Spleen (tissue), 11 donors: ENCODE results near the gene SHF. TPM values are rescaled to one million over a fixed set of nuclear protein-coding genes. Genes with fewer than 3 reads are reported as not detected.

Experiments
- DNase-seq: peaks from one replicate; pipeline ENCODE4 v3.0.0-alpha.2; 2020
- H3K27ac ChIP-seq, 8 donors: fragments of 200-600 bp; sonication (generic) in 7 of 8; 1 replicate in 4 of 8; 2 replicates in 4 of 8; pipeline versions ENCODE4 v1.5.0 to v1.8.0; 2016 to 2021; ENCODE audit warnings: inconsistent platforms in 4 of 8, mild to moderate bottlenecking in 4 of 8, moderate library complexity in 1 of 8
- H3K27me3 ChIP-seq, 7 donors: fragments of 200-600 bp; sonication (generic) in 6 of 7; replicated peaks in 1 of 7; 1 replicate in 4 of 7; 2 replicates in 3 of 7; pipeline versions ENCODE4 v1.5.0 to v1.8.0; 2016 to 2021; ENCODE audit warnings: inconsistent platforms in 3 of 7, mild to moderate bottlenecking in 1 of 7
- H3K36me3 ChIP-seq, 6 donors: fragments of 200-600 bp; sonication (generic) in 5 of 6; 1 replicate in 4 of 6; 2 replicates in 2 of 6; pipeline versions ENCODE4 v1.5.0 to v1.8.0; 2016 to 2021; ENCODE audit warnings: inconsistent platforms in 2 of 6
- H3K4me1 ChIP-seq, 6 donors: fragments of 200-600 bp; sonication (generic) in 5 of 6; 1 replicate in 3 of 6; 2 replicates in 3 of 6; pipeline versions ENCODE4 v1.5.0 to v1.8.0; 2016 to 2021; ENCODE audit warnings: inconsistent platforms in 3 of 6
- H3K4me3 ChIP-seq, 8 donors: fragments of 200-600 bp; sonication (generic) in 7 of 8; 1 replicate in 4 of 8; 2 replicates in 4 of 8; pipeline versions ENCODE4 v1.5.0 to v1.8.0; 2016 to 2021; ENCODE audit warnings: inconsistent platforms in 4 of 8, mild to moderate bottlenecking in 4 of 8, moderate library complexity in 2 of 8
- H3K9me3 ChIP-seq, 8 donors: fragments of 200-600 bp; sonication (generic) in 7 of 8; 1 replicate in 4 of 8; 2 replicates in 4 of 8; pipeline versions ENCODE4 v1.5.0 to v1.8.0; 2016 to 2021; ENCODE audit warnings: inconsistent platforms in 4 of 8
- POLR2A ChIP-seq, 3 donors: fragments of 450-650 bp; IDR thresholded peaks; one replicate each; pipeline ENCODE4 v1.5.1; 2017; ENCODE audit warnings: antibody characterized with exemption in 3 of 3, mild to moderate bottlenecking in 1 of 3
- POLR2AphosphoS5 ChIP-seq, 3 donors: sonication (generic); formaldehyde crosslinking; IDR thresholded peaks; one replicate each; pipeline ENCODE4 v1.5.1; 2017; ENCODE audit warnings: antibody characterized with exemption in 3 of 3
- WGBS, 5 donors: extraction: QIAGEN DNeasy Blood & Tissue Kit in 3 of 5; methylation state at CpG; one replicate each; pipeline versions ENCODE4 v1.1.5 to v1.1.7; 2013 to 2018; 5-methylcytosine and 5-hydroxymethylcytosine counted together
- intact Hi-C: fragments of 100-400 bp; cut with DNase I; formaldehyde crosslinking; loops from one replicate; pipeline ENCODE4 v1.15.0; 2023; ENCODE audit warnings: low total_unique reads
- polyA plus RNA-seq, 3 donors: library from polyadenylated mRNA; stranded (reverse); fragments of 200-250 nt; gene quantifications; one replicate each; pipeline ENCODE4 v1.2.1, GENCODE V29; 2013
- total RNA-seq, 7 donors: library from RNA; depleted of rRNA in 3 of 7; stranded (reverse); fragments of >200 nt in 3 of 7; fragmentation: NEBNext Ultra II Directional in 4 of 7; extraction: Animal tissue kit (Norgen Biotek cat#: 25700) in 4 of 7; gene quantifications; one replicate each; pipeline versions ENCODE4 v1.1.0 to v1.2.1, GENCODE V29; 2016 to 2021
- TF ChIP-seq, protein P1 (sequence below), 11 experiments: fragments of 200-600 bp in 7 of 11; fragments of 450-650 bp in 4 of 11; sonication (generic) in 4 of 11; IDR thresholded peaks in 8 of 11; conservative IDR thresholded peaks in 3 of 11; 1 replicate in 7 of 11; 2 replicates in 4 of 11; pipeline versions ENCODE4 v1.4.0 to v1.8.0; 2016 to 2021; ENCODE audit warnings: antibody characterized with exemption in 11 of 11, inconsistent platforms in 4 of 11, mild to moderate bottlenecking in 1 of 11
- donor health status: healthy with polysubstance abuse.
- donor health status: DM: no; HTN: no; CAD: no; lungs with moderate emphysema.
- donor health status: DM: no; HTN: no; CAD: no.
- donor health status: Bipolar disorder and iron deficiency.
- donor health status: healthy.
- donor health status: DM: no; HTN: no; CAD: no.
- donor health status: DM: yes; HTN: yes; CAD: no.

SHF gene
- total and polyA plus RNA-seq, 10 donors, result 1.9 to 8.8 (median 5.7) TPM

DNA sequence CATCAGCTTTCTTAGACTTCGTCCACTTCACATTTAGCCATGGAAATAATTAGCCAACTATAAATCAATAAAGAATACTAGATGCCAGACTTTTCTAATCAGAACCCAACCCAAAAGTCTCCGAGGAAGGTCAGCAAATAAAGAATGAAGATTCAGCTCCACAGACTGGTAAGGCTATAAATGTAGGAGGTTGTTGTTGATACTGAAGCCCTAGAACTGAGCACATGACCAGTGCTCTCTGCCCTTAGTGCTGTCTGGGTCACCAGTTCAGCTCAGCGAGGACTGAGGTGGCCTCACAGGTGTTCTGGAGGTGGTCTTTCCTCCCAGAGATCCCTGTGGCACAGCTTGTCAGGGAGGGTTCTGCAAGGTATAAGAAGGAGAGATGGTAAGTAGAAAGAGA, 43.4 kb upstream of the SHF start:
- H3K4me1 ChIP-seq, result no peaks in the 10 kb centered on the region
- no peak for DNase-seq
- H3K4me3 ChIP-seq, result no peak overlapping the region
- H3K9me3 ChIP-seq, result peaks cover 2 to 38% (median 34%) of the 10 kb centered on the region in 8 donors
- TF ChIP-seq POLR2AphosphoS5 (IDR thresholded peaks at IDR 0.05) (no peak), POLR2A (IDR thresholded peaks at IDR 0.05) (no peak)
- TF ChIP-seq, protein P1, sequence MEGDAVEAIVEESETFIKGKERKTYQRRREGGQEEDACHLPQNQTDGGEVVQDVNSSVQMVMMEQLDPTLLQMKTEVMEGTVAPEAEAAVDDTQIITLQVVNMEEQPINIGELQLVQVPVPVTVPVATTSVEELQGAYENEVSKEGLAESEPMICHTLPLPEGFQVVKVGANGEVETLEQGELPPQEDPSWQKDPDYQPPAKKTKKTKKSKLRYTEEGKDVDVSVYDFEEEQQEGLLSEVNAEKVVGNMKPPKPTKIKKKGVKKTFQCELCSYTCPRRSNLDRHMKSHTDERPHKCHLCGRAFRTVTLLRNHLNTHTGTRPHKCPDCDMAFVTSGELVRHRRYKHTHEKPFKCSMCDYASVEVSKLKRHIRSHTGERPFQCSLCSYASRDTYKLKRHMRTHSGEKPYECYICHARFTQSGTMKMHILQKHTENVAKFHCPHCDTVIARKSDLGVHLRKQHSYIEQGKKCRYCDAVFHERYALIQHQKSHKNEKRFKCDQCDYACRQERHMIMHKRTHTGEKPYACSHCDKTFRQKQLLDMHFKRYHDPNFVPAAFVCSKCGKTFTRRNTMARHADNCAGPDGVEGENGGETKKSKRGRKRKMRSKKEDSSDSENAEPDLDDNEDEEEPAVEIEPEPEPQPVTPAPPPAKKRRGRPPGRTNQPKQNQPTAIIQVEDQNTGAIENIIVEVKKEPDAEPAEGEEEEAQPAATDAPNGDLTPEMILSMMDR (IDR thresholded peaks at IDR 0.05 in 8 of 11, conservative IDR thresholded peaks at IDR 0.05 in 3 of 11), result no peak
- no peaks in the 10 kb centered on the region for H3K36me3 ChIP-seq
- peaks cover 0 to 12% (median 0%) of the 10 kb centered on the region in 7 donors for H3K27me3 ChIP-seq
- no peak overlapping the region for H3K27ac ChIP-seq
- 73 to 87% (median 79%) methylated on average over 3 of the region's 3 CpGs for whole genome bisulfite sequencing, 5 donors
- intact Hi-C loops, result no loop called here

GRCh38 chr15:45230245-45230965, 42.6 kb upstream of the SHF start:
- Histone ChIP-seq H3K36me3 (no peaks in the 10 kb centered on the region), H3K27ac (no peak overlapping the region), H3K4me3 (no peak overlapping the region), H3K27me3 (peaks cover 0 to 12% (median 0%) of the 10 kb centered on the region in 7 donors), H3K4me1 (no peaks in the 10 kb centered on the region), H3K9me3 (peaks cover 2 to 33% (median 27%) of the 10 kb centered on the region in 8 donors)
- DNase-seq, result no peak
- TF ChIP-seq, protein P1 (IDR thresholded peaks at IDR 0.05 in 8 of 11, conservative IDR thresholded peaks at IDR 0.05 in 3 of 11), result no peak
- TF ChIP-seq POLR2AphosphoS5 (IDR thresholded peaks at IDR 0.05), result no peak
- no peak for TF ChIP-seq POLR2A (IDR thresholded peaks at IDR 0.05)
- 0 to 35% (median 0%) methylated on average over 1 of the region's 1 CpG for WGBS, 5 donors
- intact Hi-C loops, result no loop called here

DNA sequence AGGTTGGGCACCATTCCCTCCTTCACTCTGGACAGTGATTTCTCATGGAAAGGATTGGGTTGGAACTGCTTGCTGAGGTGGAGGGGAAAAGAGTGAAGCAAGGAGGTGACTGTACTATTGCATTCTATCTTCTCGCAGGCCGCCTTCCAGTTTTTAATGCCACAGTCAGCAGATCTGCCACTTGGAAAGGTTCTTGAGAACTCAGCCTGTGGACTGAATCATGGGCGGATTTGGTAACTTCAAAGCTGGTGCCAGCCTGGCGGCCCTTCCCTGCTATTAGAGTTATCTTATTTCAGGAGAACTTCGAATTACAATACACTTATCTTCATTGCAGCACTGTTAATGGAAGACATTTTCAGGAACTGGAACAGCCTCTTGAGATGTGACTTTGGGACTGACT, 41.2 kb upstream of the SHF start:
- H3K9me3 ChIP-seq, result peaks cover 0 to 18% (median 12%) of the 10 kb centered on the region in 8 donors
- intact Hi-C loops, result no loop called here
- no peak overlapping the region for H3K4me3 ChIP-seq
- H3K4me1 ChIP-seq, result no peaks in the 10 kb centered on the region
- 75 to 88% (median 78%) methylated on average over 5 of the region's 5 CpGs for WGBS, 5 donors
- no peaks in the 10 kb centered on the region for H3K36me3 ChIP-seq
- no peak overlapping the region for H3K27ac ChIP-seq
- no peak for DNase-seq
- TF ChIP-seq, protein P1 (IDR thresholded peaks at IDR 0.05 in 8 of 11, conservative IDR thresholded peaks at IDR 0.05 in 3 of 11), result no peak
- no peak for TF ChIP-seq POLR2A (IDR thresholded peaks at IDR 0.05)
- no peak for TF ChIP-seq POLR2AphosphoS5 (IDR thresholded peaks at IDR 0.05)
- peaks cover 0 to 16% (median 0%) of the 10 kb centered on the region in 7 donors for H3K27me3 ChIP-seq

GRCh38 chr15:45225506-45226273, 37.9 kb upstream of the SHF start:
- no peaks in the 10 kb centered on the region for H3K36me3 ChIP-seq
- WGBS, 5 donors, result 74 to 88% (median 81%) methylated on average over 10 to 11 of the region's 11 CpGs

More at GRCh38 chr15:45225506-45226273, 37.9 kb upstream of the SHF start:
- H3K27ac ChIP-seq, result no peak overlapping the region
- TF ChIP-seq, protein P1 (IDR thresholded peaks at IDR 0.05 in 8 of 11, conservative IDR thresholded peaks at IDR 0.05 in 3 of 11), result no peak
- TF ChIP-seq POLR2A (IDR thresholded peaks at IDR 0.05) (no peak), POLR2AphosphoS5 (IDR thresholded peaks at IDR 0.05) (no peak)
- intact Hi-C loops, result no loop called here
- no peaks in the 10 kb centered on the region for H3K4me1 ChIP-seq
- no peak for DNase-seq
- H3K27me3 ChIP-seq, result peaks cover 0 to 24% (median 4%) of the 10 kb centered on the region in 7 donors
- H3K9me3 ChIP-seq, result no peaks in the 10 kb centered on the region
- H3K4me3 ChIP-seq, result no peak overlapping the region
